ENCODE data around the gene SYNPR. TPM values are rescaled to one million over a fixed set of nuclear protein-coding genes. Genes with fewer than 3 reads are reported as not detected.

Gene SYNPR
- total and polyA plus RNA-seq, 5 experiments from 2014 or later: not detected

DNA sequence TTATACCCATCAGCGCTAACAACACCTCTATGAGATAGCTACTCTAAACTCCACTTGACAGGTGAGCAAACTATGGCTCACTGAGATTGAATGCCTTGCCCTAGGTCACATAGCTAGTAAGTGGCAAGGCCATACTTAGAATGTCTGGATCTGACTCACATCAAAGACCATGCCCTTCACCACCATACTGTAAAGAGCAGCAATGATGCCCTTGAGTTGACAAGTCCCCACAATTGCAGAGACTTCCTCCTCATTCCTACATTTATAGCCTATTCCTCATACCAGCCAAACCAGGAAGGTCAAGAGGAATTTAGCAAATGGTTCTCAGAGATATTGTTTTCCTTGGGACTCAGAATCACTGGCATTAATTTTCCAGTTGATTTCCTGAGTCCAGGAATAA, 216.5 kb downstream of the SYNPR start:
- Mint-ChIP-seq H3K4me1 (no peaks in the 10 kb centered on the region), H3K36me3 (no peaks in the 10 kb centered on the region), H3K27ac (no peak overlapping the region), H3K9me3 (peaks cover 0 to 19% (median 2%) of the 10 kb centered on the region in 9 donors), H3K4me3 (no peak overlapping the region), H3K27me3 (peaks cover 0 to 16% (median 1%) of the 10 kb centered on the region in 5 donors)
- no peak for ATAC-seq
- POLR2A ChIA-PET: no interaction called here
- no peak for DNase-seq

DNA sequence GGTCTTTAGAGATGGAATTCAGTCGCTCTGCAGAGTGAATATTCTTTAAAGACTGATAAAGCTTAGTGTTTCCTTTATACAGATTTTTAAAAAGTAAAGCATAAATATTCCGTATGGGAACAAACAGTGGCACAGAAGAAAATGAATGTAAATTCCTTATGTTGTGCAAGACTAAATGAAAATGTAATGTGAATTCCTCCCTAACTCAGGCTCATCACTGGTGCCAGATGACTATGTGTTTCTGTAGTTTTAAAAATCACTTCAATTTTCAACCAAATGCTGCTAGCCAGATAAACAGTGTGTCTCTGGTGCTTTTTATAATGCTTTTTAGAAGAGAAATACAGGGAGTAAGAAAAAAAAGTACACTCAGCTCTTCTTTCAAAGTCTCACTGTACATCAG, 219.5 kb downstream of the SYNPR start:
- no peak for ATAC-seq
- POLR2A ChIA-PET: no interaction called here
- H3K36me3 Mint-ChIP-seq: no peaks in the 10 kb centered on the region
- DNase-seq: no peak
- no peaks in the 10 kb centered on the region for H3K4me1 Mint-ChIP-seq
- peaks cover 0 to 12% (median 0%) of the 10 kb centered on the region in 9 donors for H3K9me3 Mint-ChIP-seq
- H3K4me3 Mint-ChIP-seq: no peak overlapping the region
- H3K27me3 Mint-ChIP-seq: peaks cover 0 to 6% (median 0%) of the 10 kb centered on the region in 5 donors
- no peak overlapping the region for H3K27ac Mint-ChIP-seq

- H3K36me3 Mint-ChIP-seq: no peaks in the 10 kb centered on the region
- POLR2A ChIA-PET: no interaction called here
Observed at GRCh38 chr3:63500196-63500595, 222.1 kb downstream of the SYNPR start.

DNA sequence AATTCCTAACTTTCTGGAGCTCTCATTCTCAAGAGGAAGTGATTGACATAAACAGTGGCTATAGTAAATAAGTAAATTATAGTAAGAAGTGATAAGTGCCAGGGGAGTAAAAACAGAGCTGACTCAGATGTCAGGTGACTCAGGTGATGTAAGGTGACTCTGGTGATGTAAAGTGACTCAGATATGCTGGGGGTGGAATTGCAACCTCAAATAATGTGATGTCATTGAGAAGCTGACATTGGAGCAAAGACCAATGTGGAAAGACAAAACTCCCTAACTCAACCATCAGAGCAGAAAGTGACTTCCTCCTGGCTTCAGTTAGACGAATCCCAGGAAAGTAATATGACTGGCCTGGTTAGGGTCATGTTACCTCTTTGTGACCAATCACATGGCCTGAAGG, 230.2 kb downstream of the SYNPR start:
- Mint-ChIP-seq H3K27me3 (peaks cover 0 to 6% (median 1%) of the 10 kb centered on the region in 5 donors), H3K4me1 (no peaks in the 10 kb centered on the region), H3K36me3 (no peaks in the 10 kb centered on the region), H3K4me3 (no peak overlapping the region), H3K27ac (no peak overlapping the region), H3K9me3 (peaks cover 0 to 7% (median 0%) of the 10 kb centered on the region in 9 donors)
- ATAC-seq (no peak), DNase-seq (no peak)
- POLR2A ChIA-PET: no interaction called here

More at GRCh38 chr3:63500196-63500595, 222.1 kb downstream of the SYNPR start:
- Mint-ChIP-seq H3K27ac (no peak overlapping the region), H3K4me1 (no peaks in the 10 kb centered on the region), H3K4me3 (no peak overlapping the region), H3K9me3 (peaks cover 0 to 16% (median 0%) of the 10 kb centered on the region in 9 donors), H3K27me3 (peaks cover 0 to 6% (median 0%) of the 10 kb centered on the region in 5 donors)
- DNase-seq (no peak), ATAC-seq (no peak)

GRCh38 chr3:63508771-63509170, 230.7 kb downstream of the SYNPR start:
- POLR2A ChIA-PET: no interaction called here
- Mint-ChIP-seq H3K4me1 (no peaks in the 10 kb centered on the region), H3K27ac (no peak overlapping the region), H3K36me3 (no peaks in the 10 kb centered on the region), H3K4me3 (no peak overlapping the region), H3K9me3 (peaks cover 0 to 7% (median 0%) of the 10 kb centered on the region in 9 donors), H3K27me3 (peaks cover 0 to 6% (median 1%) of the 10 kb centered on the region in 5 donors)
- ATAC-seq: no peak
- DNase-seq: no peak

DNA sequence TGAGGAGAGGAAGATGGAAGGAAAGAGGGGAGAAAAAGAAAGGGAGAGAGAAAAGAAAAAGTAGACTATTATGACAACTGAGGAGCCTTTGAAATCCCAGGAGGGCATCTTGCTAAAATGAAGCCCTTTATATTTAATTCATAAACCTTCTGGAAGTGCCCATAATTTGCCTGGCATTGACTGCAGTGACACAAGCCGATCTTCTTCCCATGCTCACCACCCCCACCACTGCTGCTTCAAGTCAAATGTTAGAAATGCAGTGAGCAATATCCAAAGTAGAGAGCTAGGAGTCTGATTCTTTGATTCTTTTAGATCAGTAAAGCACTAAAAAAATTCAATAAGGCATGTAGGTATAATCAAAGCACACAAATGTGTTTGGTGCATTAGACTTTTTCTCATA, 235.7 kb downstream of the SYNPR start:
- H3K27ac Mint-ChIP-seq: no peak overlapping the region
- no peaks in the 10 kb centered on the region for H3K4me1 Mint-ChIP-seq
- no peak overlapping the region for H3K4me3 Mint-ChIP-seq
- H3K27me3 Mint-ChIP-seq: peaks cover 0 to 4% (median 0%) of the 10 kb centered on the region in 5 donors
- POLR2A ChIA-PET: no interaction called here
- H3K9me3 Mint-ChIP-seq: peaks cover 0 to 2% (median 0%) of the 10 kb centered on the region in 9 donors
- DNase-seq: no peak
- H3K36me3 Mint-ChIP-seq: no peaks in the 10 kb centered on the region
- ATAC-seq: no peak

DNA sequence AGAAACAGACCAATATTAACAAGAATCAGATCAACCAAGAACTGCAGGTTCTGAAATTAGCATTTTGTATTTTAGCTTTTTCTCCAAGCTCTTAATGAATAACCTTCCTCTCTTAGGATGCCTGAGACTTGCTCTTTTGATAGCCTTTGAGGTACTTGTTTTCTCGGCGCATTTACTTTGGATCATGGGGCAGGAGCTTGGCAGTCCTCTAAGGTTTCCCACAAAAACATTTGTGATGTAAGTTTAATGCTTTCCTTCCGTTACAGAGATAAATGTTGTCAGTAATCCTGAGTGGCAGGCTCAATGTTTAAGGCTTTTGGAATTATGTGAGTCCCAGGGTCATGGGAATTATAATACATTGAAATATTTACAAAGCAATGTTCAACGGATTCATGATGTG, 236.6 kb downstream of the SYNPR start:
- Mint-ChIP-seq H3K27ac (no peak overlapping the region), H3K4me3 (no peak overlapping the region), H3K9me3 (peaks cover 0 to 2% (median 0%) of the 10 kb centered on the region in 9 donors), H3K27me3 (peaks cover 0 to 4% (median 0%) of the 10 kb centered on the region in 5 donors), H3K4me1 (no peaks in the 10 kb centered on the region), H3K36me3 (no peaks in the 10 kb centered on the region)
- DNase-seq (no peak), ATAC-seq (no peak)
- POLR2A ChIA-PET: no interaction called here

- H3K4me1 Mint-ChIP-seq: no peaks in the 10 kb centered on the region
- no peaks in the 10 kb centered on the region for H3K36me3 Mint-ChIP-seq
- no peak overlapping the region for H3K27ac Mint-ChIP-seq
- DNase-seq: no peak
- H3K9me3 Mint-ChIP-seq: peaks cover 0 to 2% (median 0%) of the 10 kb centered on the region in 9 donors
- H3K27me3 Mint-ChIP-seq: peaks cover 0 to 11% (median 7%) of the 10 kb centered on the region in 5 donors
- POLR2A ChIA-PET: no interaction called here
- H3K4me3 Mint-ChIP-seq: no peak overlapping the region
- no peak for ATAC-seq
Observed at GRCh38 chr3:63519426-63519825, 241.3 kb downstream of the SYNPR start.

DNA sequence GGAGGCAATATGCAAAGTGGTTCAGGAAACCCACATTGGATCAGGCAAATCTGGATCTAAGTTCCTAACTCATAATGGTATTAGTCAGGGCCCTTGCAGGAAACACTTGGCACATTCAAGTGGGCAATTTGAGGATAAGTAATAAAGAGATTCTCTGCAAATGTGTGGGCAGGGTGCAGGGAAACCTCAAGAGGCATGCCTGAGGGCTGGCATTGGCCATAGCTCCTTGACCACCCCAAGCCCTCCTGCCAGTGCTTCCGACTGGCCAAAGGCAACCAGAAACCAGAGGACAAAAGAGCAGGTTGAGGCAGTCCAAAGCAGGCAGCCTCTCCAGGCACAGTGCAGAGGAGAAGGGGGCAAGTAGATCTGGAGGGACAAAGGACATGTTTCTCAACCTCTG, 243.5 kb downstream of the SYNPR start:
- POLR2A ChIA-PET: no interaction called here
- peaks cover 0 to 2% (median 0%) of the 10 kb centered on the region in 9 donors for H3K9me3 Mint-ChIP-seq
- H3K4me1 Mint-ChIP-seq: no peaks in the 10 kb centered on the region
- no peak overlapping the region for H3K4me3 Mint-ChIP-seq
- no peak overlapping the region for H3K27ac Mint-ChIP-seq
- ATAC-seq (no peak), DNase-seq (no peak)
- H3K27me3 Mint-ChIP-seq: peaks cover 0 to 11% (median 6%) of the 10 kb centered on the region in 5 donors
- H3K36me3 Mint-ChIP-seq: no peaks in the 10 kb centered on the region

GRCh38 chr3:63523100-63523499, 245.0 kb downstream of the SYNPR start:
- H3K36me3 Mint-ChIP-seq: no peaks in the 10 kb centered on the region
- DNase-seq: no peak
- no peaks in the 10 kb centered on the region for H3K4me1 Mint-ChIP-seq
- POLR2A ChIA-PET: no interaction called here
- H3K9me3 Mint-ChIP-seq: peaks cover 0 to 2% (median 0%) of the 10 kb centered on the region in 9 donors
- H3K4me3 Mint-ChIP-seq: no peak overlapping the region
- no peak overlapping the region for H3K27ac Mint-ChIP-seq
- no peak for ATAC-seq
- peaks cover 0 to 11% (median 7%) of the 10 kb centered on the region in 5 donors for H3K27me3 Mint-ChIP-seq

- Mint-ChIP-seq H3K36me3 (no peaks in the 10 kb centered on the region), H3K9me3 (peaks cover 0 to 13% (median 2%) of the 10 kb centered on the region in 9 donors), H3K27me3 (peaks cover 0 to 10% (median 2%) of the 10 kb centered on the region in 5 donors), H3K27ac (no peak overlapping the region), H3K4me3 (no peak overlapping the region), H3K4me1 (no peaks in the 10 kb centered on the region)
- no peak for ATAC-seq
- POLR2A ChIA-PET: no interaction called here
- DNase-seq: no peak
Observed at GRCh38 chr3:63528325-63529000, 250.4 kb downstream of the SYNPR start.

- peaks cover 0 to 5% (median 2%) of the 10 kb centered on the region in 5 donors for H3K27me3 Mint-ChIP-seq
- H3K27ac Mint-ChIP-seq: no peak overlapping the region
- POLR2A ChIA-PET: no interaction called here
Observed at GRCh38 chr3:63532521-63532920, 254.4 kb downstream of the SYNPR start.

GRCh38 chr3:63538919-63539318, 260.8 kb downstream of the SYNPR start:
- H3K36me3 Mint-ChIP-seq: no peaks in the 10 kb centered on the region
- no peak for ATAC-seq

More at GRCh38 chr3:63532521-63532920, 254.4 kb downstream of the SYNPR start:
- ATAC-seq (no peak), DNase-seq (no peak)
- Mint-ChIP-seq H3K4me1 (no peaks in the 10 kb centered on the region), H3K36me3 (no peaks in the 10 kb centered on the region), H3K9me3 (peaks cover 0 to 15% (median 5%) of the 10 kb centered on the region in 9 donors), H3K4me3 (no peak overlapping the region)

GRCh38 chr3:63555767-63556166, 277.7 kb downstream of the SYNPR start:
- Mint-ChIP-seq H3K27ac (no peak overlapping the region), H3K36me3 (no peaks in the 10 kb centered on the region), H3K4me3 (no peak overlapping the region), H3K4me1 (no peaks in the 10 kb centered on the region), H3K27me3 (peaks cover 0 to 5% (median 0%) of the 10 kb centered on the region in 5 donors), H3K9me3 (no peaks in the 10 kb centered on the region)
- DNase-seq: no peak
- no peak for ATAC-seq
- POLR2A ChIA-PET: no interaction called here

More at GRCh38 chr3:63538919-63539318, 260.8 kb downstream of the SYNPR start:
- POLR2A ChIA-PET: no interaction called here
- Mint-ChIP-seq H3K27me3 (no peaks in the 10 kb centered on the region), H3K27ac (no peak overlapping the region), H3K4me1 (no peaks in the 10 kb centered on the region), H3K4me3 (no peak overlapping the region), H3K9me3 (peaks cover 0 to 4% (median 0%) of the 10 kb centered on the region in 9 donors)
- DNase-seq: no peak

All from naive thymus-derived CD8-positive, alpha-beta T cell (primary cell).